GM18526 (cell line): Measurements from ENCODE around the gene CCL4.
"Not testable (repeated sequence)": the region's sequence is repeated elsewhere in the genome, so short reads cannot be mapped to it uniquely, and the experiment has no call there.

ENCODE experiments used
- POLR2A ChIP-seq: IDR thresholded peaks from 3 replicates; pipeline ENCODE4 v1.6.1; 2011; ENCODE audit not compliant: insufficient read length; ENCODE audit errors: extremely low read depth

CCL4 gene

GRCh38 chr17:36103401-36103975 lies at the start of gene CCL4:
CCL4 (plus strand) TSS chr17:36103827; CDS start chr17:36103906, 79 bp downstream.
- TF ChIP-seq POLR2A = not testable (repeated sequence)

- TF ChIP-seq POLR2A = no peak
These were observed 48.5 kb upstream of the CCL4 start for GRCh38 chr17:36055171-36055570.

- no peak for TF ChIP-seq POLR2A
These were observed 47.6 kb upstream of the CCL4 start for GRCh38 chr17:36055921-36056520.

DNA sequence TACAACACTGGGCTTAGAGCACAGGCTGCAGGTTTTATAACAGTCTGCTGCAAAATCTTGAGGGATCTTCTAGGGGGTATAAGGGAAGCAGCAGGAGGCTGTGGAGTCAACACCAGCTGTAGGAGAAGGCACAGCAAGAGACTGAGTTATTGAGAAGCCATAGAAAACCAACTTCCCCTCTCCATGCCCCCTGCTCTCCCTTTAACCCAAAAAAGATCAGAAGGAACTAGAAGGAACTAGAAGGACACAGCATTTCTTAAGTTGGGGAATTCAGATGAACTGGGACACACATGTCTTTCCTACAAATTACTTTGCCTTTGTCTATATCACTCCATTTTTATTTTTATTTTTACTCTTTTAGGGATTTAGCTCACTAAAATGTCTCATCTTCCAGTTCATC lies 45.7 kb upstream of the CCL4 start:
- TF ChIP-seq POLR2A = no peak

GRCh38 chr17:36059406-36059805 lies 44.2 kb upstream of the CCL4 start:
- TF ChIP-seq POLR2A = no peak

- no peak for TF ChIP-seq POLR2A
These were observed 42.8 kb upstream of the CCL4 start for GRCh38 chr17:36060816-36061215.

GRCh38 chr17:36063786-36064541 lies 39.7 kb upstream of the CCL4 start, which contains the start of gene CCL18:
CCL18 (plus strand) TSS chr17:36064272; CDS start chr17:36064343, 71 bp downstream.
- no peak for TF ChIP-seq POLR2A

DNA sequence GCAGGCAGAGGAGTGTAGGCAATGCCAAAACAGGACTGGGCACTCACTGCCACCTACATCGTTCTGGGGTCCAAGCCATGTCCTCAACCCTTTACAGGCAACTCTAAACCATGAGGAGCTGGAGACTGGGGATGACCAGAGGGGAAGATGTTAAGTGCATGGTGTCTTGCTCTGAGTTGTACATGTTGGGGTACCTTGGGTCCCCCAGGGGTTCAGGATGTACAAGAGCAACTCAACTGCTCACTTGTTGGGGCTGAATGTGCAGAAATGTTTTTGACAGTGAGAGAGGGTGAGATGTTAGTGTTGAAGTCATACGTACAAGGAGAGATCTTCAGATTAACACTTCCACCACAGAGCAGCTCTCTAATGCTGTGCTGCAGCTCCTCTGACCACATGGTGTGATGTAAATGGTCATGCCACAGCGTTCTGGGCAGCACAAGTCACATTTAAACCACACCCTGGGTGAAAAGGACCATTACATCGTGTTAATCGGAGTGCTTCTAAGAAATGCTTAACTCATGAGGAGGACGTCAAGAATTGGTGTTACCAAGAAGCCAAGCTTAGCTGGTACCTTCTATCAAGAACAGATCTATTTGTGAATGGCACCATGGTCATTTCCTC lies 37.2 kb upstream of the CCL4 start:
- TF ChIP-seq POLR2A = no peak

GRCh38 chr17:36068524-36068923 lies 35.1 kb upstream of the CCL4 start:
- no peak for TF ChIP-seq POLR2A

GRCh38 chr17:36069136-36069535 lies 34.5 kb upstream of the CCL4 start:
- TF ChIP-seq POLR2A = no peak

- TF ChIP-seq POLR2A = no peak
These were observed 33.2 kb upstream of the CCL4 start for GRCh38 chr17:36070427-36070826.

- no peak for TF ChIP-seq POLR2A
These were observed 31.9 kb upstream of the CCL4 start for GRCh38 chr17:36071751-36072150.

DNA sequence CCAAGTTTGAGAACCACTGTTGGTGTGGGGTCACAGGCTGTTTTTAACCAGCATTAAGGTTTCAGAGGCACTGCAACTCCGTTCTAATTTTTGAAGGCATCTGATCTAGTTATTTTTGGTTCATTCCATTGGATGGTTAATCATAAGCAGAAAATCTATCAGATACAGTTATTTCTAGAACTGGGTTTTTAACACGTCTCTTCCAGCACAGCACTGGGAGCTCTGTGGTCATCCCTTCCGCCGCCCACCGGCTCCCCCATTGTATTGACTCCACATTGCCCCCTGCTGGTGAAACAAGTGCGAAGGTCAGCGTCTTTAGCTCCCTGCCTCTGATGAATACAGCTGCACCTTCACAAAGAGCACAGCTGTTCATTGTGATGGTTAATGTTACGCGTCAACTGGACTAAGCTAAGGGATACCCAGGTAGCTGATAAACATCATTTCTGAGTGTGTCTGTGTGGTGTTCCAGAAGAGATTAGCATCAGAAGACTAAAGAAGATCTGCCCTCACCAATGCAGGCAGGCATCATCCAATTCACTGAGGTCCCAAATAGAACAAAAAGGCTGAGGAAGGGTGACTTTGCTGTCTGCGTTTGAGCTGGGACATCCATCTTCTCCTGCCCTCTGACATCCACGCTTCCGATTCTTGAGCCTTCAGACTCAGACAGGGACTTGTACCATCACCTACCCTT lies 31.1 kb upstream of the CCL4 start:
- no peak for TF ChIP-seq POLR2A

DNA sequence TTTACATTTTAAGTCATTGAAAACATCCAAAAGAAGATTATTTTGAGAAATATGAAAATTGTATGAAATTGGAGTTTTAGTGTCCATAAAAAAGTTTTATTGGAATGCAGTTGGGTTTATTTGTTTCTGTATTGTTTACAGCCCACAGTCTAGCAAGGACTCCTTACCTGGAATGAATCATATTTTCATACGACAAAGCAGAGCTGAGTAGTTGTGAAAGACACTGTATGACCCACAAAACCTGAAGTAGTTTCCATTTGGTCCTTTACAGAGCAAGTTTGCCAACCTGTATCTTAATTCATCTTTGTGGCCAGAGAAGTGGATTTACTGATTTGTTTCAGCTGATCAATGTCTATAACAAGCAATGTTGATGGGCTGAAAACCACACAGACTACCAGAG lies 29.3 kb upstream of the CCL4 start:
- no peak for TF ChIP-seq POLR2A

DNA sequence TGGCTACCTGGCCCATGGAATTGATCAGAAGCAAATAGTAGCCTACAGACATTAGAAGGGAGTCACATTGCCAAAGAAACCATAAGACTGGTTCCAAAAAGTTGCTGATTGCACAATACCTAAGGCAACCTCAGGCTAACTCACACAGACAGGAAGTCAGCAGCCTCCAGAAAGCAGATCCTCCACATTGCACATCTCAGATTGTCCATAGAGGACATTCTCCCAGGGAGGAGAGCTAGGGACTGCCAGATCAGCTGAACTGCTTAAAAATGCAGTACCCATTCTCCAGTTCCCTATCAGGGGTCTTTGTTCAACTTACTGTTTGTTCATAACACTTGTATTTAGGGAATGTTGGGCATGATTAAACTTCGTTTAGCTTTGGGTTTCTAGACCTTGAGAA lies 17.9 kb upstream of the CCL4 start:
- no peak for TF ChIP-seq POLR2A
